Fibroblast of mammary gland (primary cell): ENCODE measurements around the gene CD46.
A peak's percentile ranks its signal among the peaks of the same experiment; 100 is the strongest.

Experiments used
- DNase-seq: peaks from one replicate; pipeline ENCODE4 v3.0.0-alpha.2; 2010; ENCODE audit warnings: low read depth
- H3K4me3 ChIP-seq: 2 replicates; pipeline ENCODE4 v1.5.1; 2011; ENCODE audit warnings: low read depth, mild to moderate bottlenecking, low read length, moderate library complexity; ENCODE audit not compliant: control insufficient read depth
- CTCF ChIP-seq: conservative IDR thresholded peaks from 2 replicates; pipeline ENCODE4 v1.5.1; 2011; ENCODE audit warnings: low read depth, low read length, inconsistent platforms; ENCODE audit not compliant: control insufficient read depth, insufficient read depth

The CD46 gene

GRCh38 chr1:207789792-207790787, 38.2 kb downstream of the CD46 start:
- DNase-seq = no peak
- H3K4me3 ChIP-seq = no peak overlapping the region
- TF ChIP-seq CTCF = no peak

GRCh38 chr1:207791290-207791689, 39.4 kb downstream of the CD46 start:
- DNase-seq = no peak
- H3K4me3 ChIP-seq = no peak overlapping the region
- TF ChIP-seq CTCF = no peak

- TF ChIP-seq CTCF = no peak
Observed at GRCh38 chr1:207793327-207793726, 41.5 kb downstream of the CD46 start.

GRCh38 chr1:207794861-207795260, 43.0 kb downstream of the CD46 start:
- no peak for TF ChIP-seq CTCF
- no peak for DNase-seq
- H3K4me3 ChIP-seq = no peak overlapping the region

More at GRCh38 chr1:207793327-207793726, 41.5 kb downstream of the CD46 start:
- no peak overlapping the region for H3K4me3 ChIP-seq
- no peak for DNase-seq

GRCh38 chr1:207797229-207797973, 45.5 kb downstream of the CD46 start:
- DNase-seq = peak; percentile 93
- H3K4me3 ChIP-seq = no peak overlapping the region
- TF ChIP-seq CTCF = peak; percentile 83

GRCh38 chr1:207798847-207799246, 47.0 kb downstream of the CD46 start:
- no peak for TF ChIP-seq CTCF
- H3K4me3 ChIP-seq = no peak overlapping the region
- no peak for DNase-seq
